ENCODE measurements around the gene FOXI1.

FOXI1 gene

DNA sequence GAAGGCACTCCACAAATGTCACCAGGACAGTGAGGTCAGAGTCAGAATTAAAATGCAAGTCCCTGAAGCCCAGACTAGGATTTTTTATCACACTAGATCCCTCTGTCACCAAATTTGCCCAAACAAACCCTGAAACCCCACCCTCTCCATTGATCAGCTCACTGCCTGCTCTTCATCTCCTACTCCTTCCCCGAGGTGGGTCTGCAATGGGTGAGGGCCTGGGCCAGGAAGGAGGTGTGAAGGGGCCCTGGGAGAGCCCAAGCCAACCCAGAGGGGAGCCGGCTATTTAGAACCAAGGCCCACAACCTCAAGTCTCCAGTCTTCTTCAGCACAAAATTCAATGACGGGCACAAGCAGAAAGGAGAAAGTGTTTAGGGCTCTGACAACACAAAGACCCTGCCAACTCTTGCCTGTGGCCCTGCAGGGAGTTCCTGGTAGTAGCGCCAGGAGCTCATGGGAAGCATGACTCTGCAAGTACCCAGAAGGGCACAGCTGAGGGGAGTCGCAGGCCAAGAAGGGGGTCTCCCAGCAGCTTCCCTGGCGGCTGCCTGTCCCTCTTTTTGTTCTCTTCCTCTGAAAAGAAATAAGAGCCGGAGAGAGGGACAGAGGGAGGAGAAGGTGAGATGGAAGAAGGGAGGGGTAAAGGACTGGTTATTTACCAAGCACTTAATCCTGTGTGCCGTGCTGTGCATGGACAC is 5.5 kb downstream of the FOXI1 start:
- no peak overlapping the region for H2BK15ac ChIP-seq (replicated peaks; ENCODE audit: low read depth)
- peak overlapping the region; percentile 5 for H3K18ac ChIP-seq (ENCODE audit: low read length)
- no CpG with 5 or more reads among the region's 8 CpGs for WGBS (ENCODE audit: extremely low coverage, insufficient coverage, low lambda C conversion rate)
- no peak overlapping the region for H2AK5ac ChIP-seq (ENCODE audit: low read length)
- peak overlapping the region; percentile 63 for H3K56ac ChIP-seq (ENCODE audit: low read length)
- peak overlapping the region; percentile 39 for H2BK5ac ChIP-seq (ENCODE audit: low read length)
- no peaks in the 10 kb centered on the region for H3K36me3 ChIP-seq (ENCODE audit: control insufficient read depth, insufficient read depth, low read length)
- no peaks in the 10 kb centered on the region for H3K27me3 ChIP-seq (ENCODE audit: insufficient read depth, low read length, poor library complexity)
- H4K5ac ChIP-seq (ENCODE audit: low read length), result no peak overlapping the region
- peak overlapping the region; percentile 66 for H3K23ac ChIP-seq (ENCODE audit: low read length)
- H3K79me1 ChIP-seq (ENCODE audit: low read length), result no peaks in the 10 kb centered on the region
- no peaks in the 10 kb centered on the region for H3K79me2 ChIP-seq (ENCODE audit: control insufficient read depth, insufficient read depth, low read length)
- H2BK120ac ChIP-seq (ENCODE audit: low read depth, low read length), result no peak overlapping the region
- no peak overlapping the region for H4K8ac ChIP-seq (ENCODE audit: low read depth, low read length)
- H3K4me2 ChIP-seq (ENCODE audit: low read length), result no peak overlapping the region
- H3K27ac ChIP-seq (ENCODE audit: low read depth, low read length), result peak overlapping the region; percentile 4
- no peak overlapping the region for H3K9ac ChIP-seq (ENCODE audit: low read length)
- H3K4me3 ChIP-seq (ENCODE audit: low read length), result no peak overlapping the region
- H3K4ac ChIP-seq (ENCODE audit: low read depth, low read length), result peak overlapping the region; percentile 57
- peaks cover 16% of the 10 kb centered on the region for H3K4me1 ChIP-seq (ENCODE audit: control insufficient read depth, low read depth, low read length)
- DNase-seq, result no peak

DNA sequence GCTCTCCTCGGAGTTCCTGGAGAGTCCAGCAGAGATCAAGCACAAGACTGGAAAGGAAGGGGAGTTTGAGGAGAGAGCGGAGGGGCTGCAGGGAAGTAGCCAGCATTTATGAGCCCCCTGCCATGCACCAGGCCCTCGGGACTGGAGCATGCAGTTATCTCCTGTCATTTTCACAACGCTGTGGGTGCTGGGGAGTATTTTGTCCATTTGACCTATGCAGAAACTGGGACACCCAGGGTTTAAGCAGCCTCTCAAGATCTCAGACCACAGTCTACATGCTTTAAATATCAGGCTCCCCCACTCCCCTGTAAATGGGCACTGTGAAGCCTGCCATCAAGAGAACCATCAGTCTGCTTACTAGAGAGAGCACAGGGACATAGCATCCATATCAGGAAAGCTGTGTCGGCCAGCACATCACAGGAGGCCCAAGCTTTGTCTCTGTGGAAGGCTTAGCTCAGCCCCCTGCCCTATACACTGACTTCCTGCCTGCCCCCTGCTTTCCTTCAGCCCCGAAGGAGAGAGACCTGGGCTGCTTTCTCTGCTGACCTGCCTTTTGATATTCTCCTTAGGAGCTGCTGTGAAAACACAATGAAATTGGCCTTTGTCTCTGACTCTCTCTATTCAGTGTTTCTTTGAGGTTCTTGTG is 7.3 kb downstream of the FOXI1 start:
- no CpG with 5 or more reads among the region's 6 CpGs for WGBS (ENCODE audit: extremely low coverage, insufficient coverage, low lambda C conversion rate)
- H2BK5ac ChIP-seq (ENCODE audit: low read length), result no peak overlapping the region
- H3K56ac ChIP-seq (ENCODE audit: low read length), result peak overlapping the region; percentile 30
- no peak overlapping the region for H3K4me2 ChIP-seq (ENCODE audit: low read length)
- no peaks in the 10 kb centered on the region for H3K79me1 ChIP-seq (ENCODE audit: low read length)
- H3K4me3 ChIP-seq (ENCODE audit: low read length), result no peak overlapping the region
- no peak overlapping the region for H3K9ac ChIP-seq (ENCODE audit: low read length)
- no peak overlapping the region for H2AK5ac ChIP-seq (ENCODE audit: low read length)
- H3K27ac ChIP-seq (ENCODE audit: low read depth, low read length), result no peak overlapping the region
- no peak overlapping the region for H3K4ac ChIP-seq (ENCODE audit: low read depth, low read length)
- H4K5ac ChIP-seq (ENCODE audit: low read length), result no peak overlapping the region
- no peak overlapping the region for H2BK120ac ChIP-seq (ENCODE audit: low read depth, low read length)
- DNase-seq, result peak; percentile 41
- H3K36me3 ChIP-seq (ENCODE audit: control insufficient read depth, insufficient read depth, low read length), result no peaks in the 10 kb centered on the region
- H4K8ac ChIP-seq (ENCODE audit: low read depth, low read length), result no peak overlapping the region
- H3K27me3 ChIP-seq (ENCODE audit: insufficient read depth, low read length, poor library complexity), result no peaks in the 10 kb centered on the region
- peaks cover 16% of the 10 kb centered on the region for H3K4me1 ChIP-seq (ENCODE audit: control insufficient read depth, low read depth, low read length)
- no peak overlapping the region for H2BK15ac ChIP-seq (replicated peaks; ENCODE audit: low read depth)
- H3K18ac ChIP-seq (ENCODE audit: low read length), result no peak overlapping the region
- H3K23ac ChIP-seq (ENCODE audit: low read length), result no peak overlapping the region
- H3K79me2 ChIP-seq (ENCODE audit: control insufficient read depth, insufficient read depth, low read length), result no peaks in the 10 kb centered on the region

DNA sequence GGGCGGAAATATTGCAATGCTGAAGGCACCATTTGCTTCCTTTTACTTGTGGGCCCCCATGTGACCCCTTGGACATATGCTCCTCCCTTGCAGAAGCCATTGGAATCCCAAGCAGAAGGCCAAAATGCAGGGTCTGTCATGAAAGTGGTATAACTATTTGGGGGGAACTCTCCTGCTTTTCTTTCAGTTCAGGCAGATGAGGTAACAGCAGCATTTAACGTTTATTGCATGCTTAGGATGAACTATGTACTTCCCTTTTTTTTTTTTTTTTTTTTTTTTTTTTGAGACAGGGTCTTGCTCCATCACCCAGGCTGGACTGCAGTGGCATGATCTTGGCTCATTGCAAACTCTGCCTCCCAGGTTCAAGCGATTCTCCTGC is 7.8 kb downstream of the FOXI1 start:
- H3K23ac ChIP-seq (ENCODE audit: low read length), result no peak overlapping the region
- no peak overlapping the region for H2BK15ac ChIP-seq (replicated peaks; ENCODE audit: low read depth)
- no peaks in the 10 kb centered on the region for H3K79me2 ChIP-seq (ENCODE audit: control insufficient read depth, insufficient read depth, low read length)
- no peak overlapping the region for H4K5ac ChIP-seq (ENCODE audit: low read length)
- no peak overlapping the region for H3K4me2 ChIP-seq (ENCODE audit: low read length)
- H3K79me1 ChIP-seq (ENCODE audit: low read length), result no peaks in the 10 kb centered on the region
- DNase-seq, result no peak
- no peak overlapping the region for H3K4me3 ChIP-seq (ENCODE audit: low read length)
- peaks cover 16% of the 10 kb centered on the region for H3K4me1 ChIP-seq (ENCODE audit: control insufficient read depth, low read depth, low read length)
- no peak overlapping the region for H3K4ac ChIP-seq (ENCODE audit: low read depth, low read length)
- peak overlapping the region; percentile 30 for H3K56ac ChIP-seq (ENCODE audit: low read length)
- no peak overlapping the region for H3K9ac ChIP-seq (ENCODE audit: low read length)
- no peak overlapping the region for H2BK120ac ChIP-seq (ENCODE audit: low read depth, low read length)
- H3K18ac ChIP-seq (ENCODE audit: low read length), result no peak overlapping the region
- H4K8ac ChIP-seq (ENCODE audit: low read depth, low read length), result no peak overlapping the region
- no peaks in the 10 kb centered on the region for H3K36me3 ChIP-seq (ENCODE audit: control insufficient read depth, insufficient read depth, low read length)
- H2AK5ac ChIP-seq (ENCODE audit: low read length), result no peak overlapping the region
- H2BK5ac ChIP-seq (ENCODE audit: low read length), result no peak overlapping the region
- H3K27ac ChIP-seq (ENCODE audit: low read depth, low read length), result no peak overlapping the region
- whole genome bisulfite sequencing (ENCODE audit: extremely low coverage, insufficient coverage, low lambda C conversion rate), result no CpG with 5 or more reads among the region's 3 CpGs
- H3K27me3 ChIP-seq (ENCODE audit: insufficient read depth, low read length, poor library complexity), result no peaks in the 10 kb centered on the region

DNA sequence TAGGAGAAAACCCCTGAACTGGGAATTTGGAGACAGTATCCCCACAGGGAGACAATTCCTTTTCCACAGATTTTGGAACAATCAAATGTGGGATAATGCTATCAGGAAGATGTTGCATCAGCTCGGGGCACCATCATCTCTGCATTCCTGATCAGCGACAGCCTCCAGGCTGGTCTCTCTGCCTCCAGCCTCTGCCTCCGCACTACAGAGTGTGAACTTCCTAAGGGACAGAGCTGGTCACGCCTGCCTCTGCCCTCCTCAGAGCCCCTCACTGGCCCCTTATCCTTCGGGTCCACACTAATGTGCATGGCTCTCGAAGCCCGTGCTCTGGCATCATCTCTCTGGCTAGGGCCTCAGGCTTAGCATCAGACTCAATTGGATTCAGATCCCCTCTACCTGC is 8.6 kb downstream of the FOXI1 start:
- Histone ChIP-seq H4K5ac (ENCODE audit: low read length) (no peak overlapping the region), H3K23ac (ENCODE audit: low read length) (no peak overlapping the region), H2BK5ac (ENCODE audit: low read length) (no peak overlapping the region), H3K36me3 (ENCODE audit: control insufficient read depth, insufficient read depth, low read length) (no peaks in the 10 kb centered on the region), H3K79me2 (ENCODE audit: control insufficient read depth, insufficient read depth, low read length) (no peaks in the 10 kb centered on the region), H3K18ac (ENCODE audit: low read length) (no peak overlapping the region), H3K4ac (ENCODE audit: low read depth, low read length) (no peak overlapping the region), H3K27me3 (ENCODE audit: insufficient read depth, low read length, poor library complexity) (no peaks in the 10 kb centered on the region), H2BK120ac (ENCODE audit: low read depth, low read length) (no peak overlapping the region), H3K4me2 (ENCODE audit: low read length) (no peak overlapping the region), H3K4me1 (ENCODE audit: control insufficient read depth, low read depth, low read length) (peaks cover 12% of the 10 kb centered on the region), H3K79me1 (ENCODE audit: low read length) (no peaks in the 10 kb centered on the region), H3K9ac (ENCODE audit: low read length) (no peak overlapping the region), H3K4me3 (ENCODE audit: low read length) (no peak overlapping the region), H2AK5ac (ENCODE audit: low read length) (no peak overlapping the region), H3K56ac (ENCODE audit: low read length) (no peak overlapping the region), H2BK15ac (replicated peaks; ENCODE audit: low read depth) (no peak overlapping the region), H4K8ac (ENCODE audit: low read depth, low read length) (no peak overlapping the region), H3K27ac (ENCODE audit: low read depth, low read length) (no peak overlapping the region)
- no CpG with 5 or more reads among the region's 7 CpGs for WGBS (ENCODE audit: extremely low coverage, insufficient coverage, low lambda C conversion rate)
- no peak for DNase-seq

DNA sequence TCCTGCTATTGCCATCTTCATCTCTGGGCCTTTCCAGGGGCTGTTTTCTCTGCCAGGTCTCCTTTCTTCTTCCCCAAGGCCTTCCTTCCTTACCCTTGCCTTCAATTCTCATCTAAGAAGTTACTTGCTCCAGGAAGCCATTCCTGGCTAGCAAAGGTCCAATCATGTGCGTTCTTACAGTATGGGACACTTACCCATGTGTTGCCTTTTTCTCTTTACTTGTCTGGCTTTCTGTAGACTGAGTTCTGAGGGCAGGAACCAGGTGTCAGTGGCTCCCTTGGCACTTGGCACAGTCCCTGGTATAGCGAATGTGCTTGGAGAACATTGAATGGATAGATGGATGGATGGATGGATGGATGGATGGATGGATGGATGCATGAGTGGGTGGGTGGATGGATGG is 10.2 kb downstream of the FOXI1 start:
- Histone ChIP-seq H3K36me3 (ENCODE audit: control insufficient read depth, insufficient read depth, low read length) (no peaks in the 10 kb centered on the region), H4K5ac (ENCODE audit: low read length) (no peak overlapping the region), H4K8ac (ENCODE audit: low read depth, low read length) (no peak overlapping the region), H3K79me1 (ENCODE audit: low read length) (no peaks in the 10 kb centered on the region), H3K4ac (ENCODE audit: low read depth, low read length) (no peak overlapping the region), H3K9ac (ENCODE audit: low read length) (no peak overlapping the region), H2BK120ac (ENCODE audit: low read depth, low read length) (no peak overlapping the region), H3K4me1 (ENCODE audit: control insufficient read depth, low read depth, low read length) (peaks cover 4% of the 10 kb centered on the region), H3K4me3 (ENCODE audit: low read length) (no peak overlapping the region), H3K79me2 (ENCODE audit: control insufficient read depth, insufficient read depth, low read length) (no peaks in the 10 kb centered on the region), H2BK15ac (replicated peaks; ENCODE audit: low read depth) (no peak overlapping the region), H3K4me2 (ENCODE audit: low read length) (no peak overlapping the region), H3K27me3 (ENCODE audit: insufficient read depth, low read length, poor library complexity) (no peaks in the 10 kb centered on the region), H3K27ac (ENCODE audit: low read depth, low read length) (no peak overlapping the region), H3K18ac (ENCODE audit: low read length) (no peak overlapping the region), H3K23ac (ENCODE audit: low read length) (no peak overlapping the region), H2BK5ac (ENCODE audit: low read length) (no peak overlapping the region), H2AK5ac (ENCODE audit: low read length) (no peak overlapping the region), H3K56ac (ENCODE audit: low read length) (no peak overlapping the region)
- no peak for DNase-seq
- no CpG with 5 or more reads among the region's 2 CpGs for WGBS (ENCODE audit: extremely low coverage, insufficient coverage, low lambda C conversion rate)

DNA sequence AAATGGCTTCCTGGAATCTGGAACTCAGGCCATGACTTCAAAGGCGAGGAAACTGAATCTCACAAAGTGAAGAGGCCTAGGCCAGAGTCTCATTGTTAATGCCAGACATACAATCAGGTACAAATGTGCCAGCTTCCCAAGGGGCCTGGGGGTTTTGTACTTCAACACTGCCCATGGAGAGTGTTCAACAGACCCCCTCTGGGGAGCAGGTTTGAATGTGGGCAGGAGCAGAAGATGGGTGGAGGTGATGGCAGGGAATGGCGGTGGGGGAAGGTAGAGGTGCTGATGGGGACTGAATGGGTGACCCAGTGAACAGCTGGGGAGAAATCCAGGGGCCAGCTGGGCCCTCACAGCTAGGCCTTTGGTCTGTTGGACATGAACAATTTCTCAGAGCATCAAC is 12.0 kb downstream of the FOXI1 start:
- Histone ChIP-seq H3K23ac (ENCODE audit: low read length) (no peak overlapping the region), H3K4me1 (ENCODE audit: control insufficient read depth, low read depth, low read length) (peaks cover 2% of the 10 kb centered on the region), H3K9ac (ENCODE audit: low read length) (no peak overlapping the region), H3K4me2 (ENCODE audit: low read length) (no peak overlapping the region), H3K79me2 (ENCODE audit: control insufficient read depth, insufficient read depth, low read length) (no peaks in the 10 kb centered on the region), H3K4me3 (ENCODE audit: low read length) (no peak overlapping the region), H4K8ac (ENCODE audit: low read depth, low read length) (no peak overlapping the region), H3K18ac (ENCODE audit: low read length) (no peak overlapping the region), H3K36me3 (ENCODE audit: control insufficient read depth, insufficient read depth, low read length) (no peaks in the 10 kb centered on the region), H2BK120ac (ENCODE audit: low read depth, low read length) (no peak overlapping the region), H3K27ac (ENCODE audit: low read depth, low read length) (no peak overlapping the region), H3K4ac (ENCODE audit: low read depth, low read length) (no peak overlapping the region), H2BK5ac (ENCODE audit: low read length) (no peak overlapping the region), H2AK5ac (ENCODE audit: low read length) (no peak overlapping the region), H3K56ac (ENCODE audit: low read length) (no peak overlapping the region), H2BK15ac (replicated peaks; ENCODE audit: low read depth) (no peak overlapping the region), H3K27me3 (ENCODE audit: insufficient read depth, low read length, poor library complexity) (no peaks in the 10 kb centered on the region), H4K5ac (ENCODE audit: low read length) (no peak overlapping the region), H3K79me1 (ENCODE audit: low read length) (no peaks in the 10 kb centered on the region)
- no peak for DNase-seq
- WGBS (ENCODE audit: extremely low coverage, insufficient coverage, low lambda C conversion rate), result no CpG with 5 or more reads among the region's 2 CpGs

Data from mesendoderm (in vitro differentiated cells).